ENCODE measurements around the gene IQSEC3. TPM values are rescaled to one million over a fixed set of nuclear protein-coding genes. Genes with fewer than 3 reads are reported as not detected.
A peak's percentile ranks its signal among the peaks of the same experiment; 100 is the strongest.

The IQSEC3 gene
- total RNA-seq, 4 donors from 2014 or later: 0.02 to 0.36 (median 0.07) TPM

DNA sequence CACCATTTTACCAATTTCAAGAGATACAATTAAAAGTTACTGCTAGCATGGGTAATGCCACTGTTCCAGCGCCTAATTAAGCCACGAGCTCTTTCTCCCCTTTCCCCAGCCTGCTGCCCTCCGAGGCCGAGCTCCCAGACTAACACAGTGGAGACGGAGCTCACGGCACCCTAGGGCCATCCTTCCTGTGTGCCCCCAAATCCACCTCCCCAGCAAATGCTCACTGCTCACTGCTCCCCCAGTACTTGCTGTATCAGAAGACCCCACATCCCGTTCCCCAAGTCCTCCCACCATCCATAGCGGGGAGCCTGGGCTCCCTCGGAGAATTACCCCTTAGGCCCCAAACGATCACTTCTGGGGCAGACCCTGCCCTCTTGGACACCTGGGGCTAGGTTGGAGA lies 104.7 kb downstream of the IQSEC3 start:
- Histone ChIP-seq H3K4me1 (peaks cover 21 to 25% of the 10 kb centered on the region in 2 donors), H3K27ac (no peak overlapping the region), H3K9me3 (no peaks in the 10 kb centered on the region), H3K36me3 (no peaks in the 10 kb centered on the region), H3K27me3 (peaks cover 0 to 1% (median 0%) of the 10 kb centered on the region in 3 donors), H3K4me3 (no peak overlapping the region)
- intact Hi-C loops (cut with DNase I; ENCODE audit: low total_unique reads): no loop called here
- TF ChIP-seq POLR2A (IDR thresholded peaks at IDR 0.05): no peak
- no peak for TF ChIP-seq CTCF (IDR thresholded peaks at IDR 0.05 in 4 of 5, conservative IDR thresholded peaks at IDR 0.05 in 1 of 5)
- ATAC-seq: no peak
- in situ Hi-C loops (cut with MboI; ENCODE audit: low sequenced_read_pairs in 4 of 4): no loop called here
- DNase-seq: no peak

- Histone ChIP-seq H3K27me3 (no peaks in the 10 kb centered on the region), H3K4me1 (peaks cover 29% of the 10 kb centered on the region in 2 donors), H3K9me3 (no peaks in the 10 kb centered on the region), H3K4me3 (no peak overlapping the region), H3K27ac (peak overlapping the region in 2 of 4 donors; percentile 52 to 71), H3K36me3 (no peaks in the 10 kb centered on the region)
- ATAC-seq (no peak), DNase-seq (no peak)
- intact Hi-C loops (cut with DNase I; ENCODE audit: low total_unique reads): no loop called here
- no peak for TF ChIP-seq POLR2A (IDR thresholded peaks at IDR 0.05)
- no peak for TF ChIP-seq CTCF (IDR thresholded peaks at IDR 0.05 in 4 of 5, conservative IDR thresholded peaks at IDR 0.05 in 1 of 5)
- in situ Hi-C loops (cut with MboI; ENCODE audit: low sequenced_read_pairs in 4 of 4): no loop called here
These were observed 105.4 kb downstream of the IQSEC3 start for GRCh38 chr12:171743-172676.

DNA sequence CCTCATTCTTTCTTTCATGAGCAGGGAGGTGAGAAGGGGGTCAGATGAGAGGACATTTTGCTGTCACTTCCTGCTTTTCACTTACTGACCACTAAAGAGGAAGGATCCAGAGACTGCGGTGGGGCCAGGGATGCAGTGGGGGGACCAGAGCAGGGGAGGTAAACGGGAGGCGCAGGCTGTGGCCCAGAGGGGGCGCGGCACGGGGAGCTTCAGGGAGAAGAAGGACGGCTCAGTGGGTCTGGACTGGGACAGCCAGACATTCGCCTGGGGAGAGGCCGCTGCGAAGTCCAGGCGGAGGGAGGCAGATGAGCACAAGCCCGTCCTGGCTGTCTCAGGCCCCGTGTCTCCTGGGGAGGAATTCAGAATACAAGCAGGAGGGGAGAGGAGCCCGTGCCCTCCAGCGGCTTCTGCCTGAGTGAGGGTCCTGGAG lies 106.2 kb downstream of the IQSEC3 start:
- H3K9me3 ChIP-seq: no peaks in the 10 kb centered on the region
- H3K4me1 ChIP-seq: peaks cover 34% of the 10 kb centered on the region in 2 donors
- DNase-seq: no peak
- H3K36me3 ChIP-seq: no peaks in the 10 kb centered on the region
- no peaks in the 10 kb centered on the region for H3K27me3 ChIP-seq
- H3K27ac ChIP-seq: peak overlapping the region in 2 of 4 donors; percentile 52 to 71
- TF ChIP-seq POLR2A (IDR thresholded peaks at IDR 0.05) (no peak), CTCF (IDR thresholded peaks at IDR 0.05 in 4 of 5, conservative IDR thresholded peaks at IDR 0.05 in 1 of 5) (no peak)
- no peak overlapping the region for H3K4me3 ChIP-seq
- no peak for ATAC-seq
- in situ Hi-C loops (cut with MboI; ENCODE audit: low sequenced_read_pairs in 4 of 4): no loop called here
- intact Hi-C loops (cut with DNase I; ENCODE audit: low total_unique reads): no loop called here

DNA sequence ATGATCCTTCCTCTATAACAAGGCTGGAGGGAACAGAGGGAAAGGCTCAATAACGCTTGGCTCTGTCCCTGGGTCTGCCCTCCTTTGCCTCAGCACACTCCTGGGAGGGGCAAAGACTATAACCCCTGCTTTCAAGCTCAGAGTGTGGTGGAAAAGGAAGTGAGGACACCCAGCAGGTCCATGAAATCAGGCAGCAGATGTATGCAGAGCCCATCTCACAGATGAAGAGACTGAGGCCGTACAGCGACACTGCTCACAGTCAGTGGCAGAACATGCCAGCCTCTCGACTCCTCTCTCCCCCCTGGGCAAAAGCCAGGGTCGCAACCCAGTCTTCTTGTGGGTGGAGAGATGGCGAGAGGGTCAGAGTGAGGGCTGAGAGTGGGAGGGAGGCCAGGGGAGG lies 107.6 kb downstream of the IQSEC3 start:
- in situ Hi-C loops (cut with MboI; ENCODE audit: low sequenced_read_pairs in 4 of 4) (no loop called here), intact Hi-C loops (cut with DNase I; ENCODE audit: low total_unique reads) (no loop called here)
- Histone ChIP-seq H3K4me1 (peaks cover 34 to 45% of the 10 kb centered on the region in 2 donors), H3K36me3 (no peaks in the 10 kb centered on the region), H3K4me3 (no peak overlapping the region), H3K27me3 (no peaks in the 10 kb centered on the region), H3K9me3 (no peaks in the 10 kb centered on the region), H3K27ac (peak overlapping the region in 2 of 4 donors; percentile 30 to 71)
- no peak for DNase-seq
- no peak for TF ChIP-seq CTCF (IDR thresholded peaks at IDR 0.05 in 4 of 5, conservative IDR thresholded peaks at IDR 0.05 in 1 of 5)
- TF ChIP-seq POLR2A (IDR thresholded peaks at IDR 0.05): no peak
- no peak for ATAC-seq
